ENCODE data around the gene SLC39A1.

DNA sequence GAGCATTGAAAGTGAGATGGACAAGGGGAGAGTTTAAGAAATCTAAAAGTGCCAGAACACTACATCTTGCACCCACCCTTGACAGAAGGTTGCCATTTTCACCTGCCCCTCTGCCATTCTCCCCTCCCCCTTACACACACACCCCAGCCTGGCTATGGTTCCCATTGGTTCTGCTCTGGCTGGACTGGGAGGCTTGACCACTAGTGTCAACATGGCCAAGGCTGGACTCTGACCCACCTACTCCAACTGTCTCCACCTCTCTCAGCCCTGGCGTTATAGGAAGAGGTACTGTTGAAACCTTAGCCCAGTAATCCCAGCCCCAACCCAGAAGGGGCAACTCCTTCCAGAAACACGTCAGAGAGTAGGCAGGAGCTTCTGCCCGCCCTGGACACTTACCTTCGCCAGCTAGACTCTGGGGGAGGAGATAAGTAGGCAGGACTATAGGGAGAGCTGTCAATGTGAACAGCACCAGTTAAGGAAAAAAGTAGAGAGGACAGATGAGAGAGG lies 9.4 kb downstream of the SLC39A1 start:
- TF ChIP-seq, protein P1, sequence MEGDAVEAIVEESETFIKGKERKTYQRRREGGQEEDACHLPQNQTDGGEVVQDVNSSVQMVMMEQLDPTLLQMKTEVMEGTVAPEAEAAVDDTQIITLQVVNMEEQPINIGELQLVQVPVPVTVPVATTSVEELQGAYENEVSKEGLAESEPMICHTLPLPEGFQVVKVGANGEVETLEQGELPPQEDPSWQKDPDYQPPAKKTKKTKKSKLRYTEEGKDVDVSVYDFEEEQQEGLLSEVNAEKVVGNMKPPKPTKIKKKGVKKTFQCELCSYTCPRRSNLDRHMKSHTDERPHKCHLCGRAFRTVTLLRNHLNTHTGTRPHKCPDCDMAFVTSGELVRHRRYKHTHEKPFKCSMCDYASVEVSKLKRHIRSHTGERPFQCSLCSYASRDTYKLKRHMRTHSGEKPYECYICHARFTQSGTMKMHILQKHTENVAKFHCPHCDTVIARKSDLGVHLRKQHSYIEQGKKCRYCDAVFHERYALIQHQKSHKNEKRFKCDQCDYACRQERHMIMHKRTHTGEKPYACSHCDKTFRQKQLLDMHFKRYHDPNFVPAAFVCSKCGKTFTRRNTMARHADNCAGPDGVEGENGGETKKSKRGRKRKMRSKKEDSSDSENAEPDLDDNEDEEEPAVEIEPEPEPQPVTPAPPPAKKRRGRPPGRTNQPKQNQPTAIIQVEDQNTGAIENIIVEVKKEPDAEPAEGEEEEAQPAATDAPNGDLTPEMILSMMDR (IDR thresholded peaks at IDR 0.05 in 4 of 5, conservative IDR thresholded peaks at IDR 0.05 in 1 of 5) = no peak
- TF ChIP-seq POLR2A (IDR thresholded peaks at IDR 0.05) = no peak

Data from gastrocnemius medialis (tissue), 4 donors.